PFSK-1 (cell line): ENCODE results near the gene THBS1.

Experiments
- FOXP2 ChIP-seq: optimal IDR thresholded peaks from 2 replicates; pipeline ENCODE3; 2011; ENCODE audit warnings: borderline replicate concordance, control low read depth, inconsistent platforms; ENCODE audit not compliant: insufficient read depth; ENCODE audit errors: extremely low read length, extremely low read depth
- POLR2AphosphoS5 ChIP-seq: IDR thresholded peaks from 2 replicates; pipeline ENCODE4 v1.6.1; 2012; ENCODE audit warnings: low read depth, mild to moderate bottlenecking, control low read depth, low read length, moderate library complexity
- REST ChIP-seq, 2 experiments: IDR thresholded peaks; 2 replicates each; pipeline versions ENCODE4 v1.6.1 to v1.8.0; 2011 to 2012; ENCODE audit warnings: low read depth in 2 of 2, low read length in 2 of 2, control low read depth in 1 of 2, inconsistent platforms in 1 of 2, mild to moderate bottlenecking in 1 of 2, moderate library complexity in 1 of 2; ENCODE audit not compliant: insufficient read depth in 1 of 2
- SIN3A ChIP-seq: IDR thresholded peaks from 2 replicates; pipeline ENCODE4 v1.6.1; 2012; ENCODE audit warnings: mild to moderate bottlenecking, low read length, moderate library complexity, borderline replicate concordance; ENCODE audit not compliant: insufficient read depth
- TAF1 ChIP-seq: IDR thresholded peaks from 2 replicates; pipeline ENCODE4 v1.6.1; 2012; ENCODE audit warnings: low read length, control low read depth, borderline replicate concordance; ENCODE audit not compliant: insufficient read depth

The THBS1 gene

GRCh38 chr15:39581242-39581792 lies 438 bp downstream of the THBS1 start:
- TF ChIP-seq SIN3A = no peak
- no peak for TF ChIP-seq POLR2AphosphoS5
- no peak for TF ChIP-seq FOXP2
- no peak for TF ChIP-seq TAF1
- no peak for TF ChIP-seq REST (IDR thresholded peaks at IDR 0.05; ENCODE audit: insufficient read depth in 1 of 2, low read depth in 2 of 2, low read length in 2 of 2)

GRCh38 chr15:39581793-39582285 lies 960 bp downstream of the THBS1 start:
- TF ChIP-seq REST (IDR thresholded peaks at IDR 0.05; ENCODE audit: insufficient read depth in 1 of 2, low read depth in 2 of 2, low read length in 2 of 2) (no peak), POLR2AphosphoS5 (no peak), SIN3A (no peak), TAF1 (no peak), FOXP2 (no peak)

GRCh38 chr15:39582286-39582976 lies 1.6 kb downstream of the THBS1 start:
- TF ChIP-seq SIN3A = no peak
- TF ChIP-seq TAF1 = no peak
- TF ChIP-seq FOXP2 = no peak

- TF ChIP-seq REST (IDR thresholded peaks at IDR 0.05; ENCODE audit: insufficient read depth in 1 of 2, low read depth in 2 of 2, low read length in 2 of 2) (no peak), SIN3A (no peak), TAF1 (no peak), POLR2AphosphoS5 (no peak), FOXP2 (no peak)
These were observed 2.2 kb downstream of the THBS1 start for GRCh38 chr15:39582977-39583595.

GRCh38 chr15:39583596-39584265 lies 2.9 kb downstream of the THBS1 start:
- no peak for TF ChIP-seq SIN3A
- no peak for TF ChIP-seq POLR2AphosphoS5
- no peak for TF ChIP-seq TAF1
- peak in 1 of 2 experiments; percentile 42; a peak in 1 of 4 replicates for TF ChIP-seq REST (IDR thresholded peaks at IDR 0.05; ENCODE audit: insufficient read depth in 1 of 2, low read depth in 2 of 2, low read length in 2 of 2)
